GM21360 (cell line): ENCODE results near the gene WNT5A.
"Not testable (repeated sequence)": the region's sequence is repeated elsewhere in the genome, so short reads cannot be mapped to it uniquely, and the experiment has no call there.

Source experiments
- ATAC-seq: cut with Tn5 transposase; IDR thresholded peaks from one replicate; pipeline ENCODE4 v1.9.1; 2021; ENCODE audit warnings: mild to moderate bottlenecking, moderate library complexity; ENCODE audit not compliant: unreplicated experiment

The WNT5A gene

GRCh38 chr3:55507808-55508207 is 20.7 kb upstream of the WNT5A start:
- ATAC-seq: no peak

DNA sequence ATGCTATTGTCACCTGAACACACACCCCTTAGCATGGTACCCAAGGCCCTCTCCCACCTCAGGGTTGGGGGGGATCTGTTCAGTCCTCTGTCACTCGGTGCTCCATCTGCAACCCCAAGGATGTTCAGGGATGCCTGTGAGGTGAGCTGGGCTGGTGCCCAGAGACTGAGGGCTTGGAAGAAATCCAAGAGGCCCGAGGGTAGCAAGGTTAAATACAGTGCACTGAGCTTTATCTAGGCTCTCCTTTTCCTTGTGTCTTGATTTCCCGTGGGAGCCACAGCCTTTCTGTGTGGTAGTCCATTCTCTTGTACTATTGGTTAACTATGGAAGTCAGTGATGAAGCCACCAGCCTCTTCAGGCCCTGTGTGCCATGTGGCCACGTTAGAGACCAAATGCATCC is 18.7 kb upstream of the WNT5A start:
- ATAC-seq: no peak

GRCh38 chr3:55505102-55505501 is 18.0 kb upstream of the WNT5A start:
- not testable (repeated sequence) for ATAC-seq

DNA sequence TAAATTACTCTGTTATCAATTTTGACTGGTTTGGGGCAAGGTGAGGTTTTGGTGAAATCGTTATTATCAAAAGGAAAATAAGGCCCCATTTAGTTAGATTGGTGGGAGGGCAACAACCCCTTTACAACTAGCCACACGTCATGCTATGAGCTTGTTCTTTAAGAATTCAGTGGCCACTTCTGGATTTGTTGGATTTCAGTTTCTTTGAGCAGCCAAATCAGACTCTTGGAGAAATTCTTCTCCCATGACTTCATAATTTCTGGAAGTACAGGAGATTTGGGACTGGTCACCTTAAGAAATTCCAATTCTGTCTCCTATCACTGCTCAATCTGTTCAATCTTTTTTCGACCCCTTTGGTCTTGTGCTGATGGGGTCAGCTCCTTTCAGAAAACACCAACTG is 14.8 kb upstream of the WNT5A start:
- no peak for ATAC-seq

DNA sequence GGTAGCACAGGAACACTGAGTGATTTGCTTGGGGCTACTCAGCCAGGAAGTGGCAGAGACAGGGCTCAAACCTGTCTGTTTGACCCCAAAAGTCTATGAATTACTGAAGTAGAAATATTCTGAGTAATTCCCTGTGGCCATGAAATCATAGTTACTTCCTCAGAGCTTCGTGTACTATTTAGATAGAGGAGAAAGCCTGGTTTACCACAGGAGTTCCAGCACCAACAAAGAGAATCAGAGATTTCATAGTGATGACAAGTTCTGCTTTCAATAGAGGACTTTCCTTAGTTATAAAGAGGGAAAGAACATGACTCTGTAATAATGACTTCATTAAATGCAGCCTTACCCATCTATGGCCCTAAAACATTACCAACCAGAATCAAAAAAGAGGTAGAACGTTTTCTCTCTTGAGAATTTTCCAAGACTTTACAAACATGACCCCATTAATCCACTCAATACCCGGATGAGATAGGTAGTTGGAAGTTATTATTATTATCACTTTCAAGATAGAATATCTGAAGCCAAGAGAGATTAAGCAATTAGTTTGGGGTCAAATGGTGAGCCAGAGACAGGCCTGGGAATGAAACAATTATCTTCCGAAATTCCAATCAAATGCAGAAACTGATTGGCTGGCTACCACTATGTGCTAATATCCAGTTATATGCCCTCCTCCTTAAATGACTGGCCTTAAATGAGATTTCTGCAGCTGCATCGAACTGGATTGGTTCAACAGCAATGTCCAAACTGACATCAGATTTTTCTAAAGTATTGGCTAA is 13.6 kb upstream of the WNT5A start:
- no peak for ATAC-seq

DNA sequence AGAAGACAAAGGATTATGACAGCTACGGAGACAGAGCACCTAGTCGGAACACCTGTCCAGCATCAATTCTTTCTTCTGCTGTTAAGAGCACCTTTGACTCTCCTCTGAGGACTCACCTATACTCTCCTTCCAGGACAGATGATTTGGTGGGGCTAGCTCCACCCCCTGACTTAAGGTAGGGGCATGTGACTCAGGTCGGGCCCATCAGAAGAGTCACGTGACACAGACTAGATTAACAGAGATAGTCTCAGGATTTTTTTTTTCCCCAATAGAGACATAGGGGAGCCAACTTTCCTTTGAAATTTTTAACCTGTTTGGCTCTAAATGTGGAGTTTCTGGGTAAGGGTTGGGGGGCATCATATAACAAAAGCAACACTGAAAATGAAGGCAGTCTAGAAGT is 11.4 kb upstream of the WNT5A start:
- no peak for ATAC-seq

GRCh38 chr3:55497250-55497649 is 10.1 kb upstream of the WNT5A start:
- no peak for ATAC-seq

DNA sequence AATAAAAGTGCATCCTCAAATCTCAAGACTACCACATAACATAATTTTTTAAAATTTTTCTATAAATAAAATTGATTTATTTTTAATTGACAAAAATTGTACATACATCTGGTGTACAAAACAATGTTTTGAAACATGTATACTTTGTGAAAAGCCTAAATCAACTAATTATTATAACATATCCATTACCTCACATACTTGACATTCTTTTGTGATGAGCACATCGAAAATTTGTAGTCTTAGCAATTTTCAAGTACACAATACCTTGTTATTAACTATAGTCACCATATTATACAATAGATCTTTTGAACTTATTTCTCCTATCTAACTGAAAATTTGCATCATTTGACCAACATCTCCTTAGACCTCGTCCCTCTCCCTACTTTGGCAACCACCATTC is 7.9 kb upstream of the WNT5A start:
- no peak for ATAC-seq

DNA sequence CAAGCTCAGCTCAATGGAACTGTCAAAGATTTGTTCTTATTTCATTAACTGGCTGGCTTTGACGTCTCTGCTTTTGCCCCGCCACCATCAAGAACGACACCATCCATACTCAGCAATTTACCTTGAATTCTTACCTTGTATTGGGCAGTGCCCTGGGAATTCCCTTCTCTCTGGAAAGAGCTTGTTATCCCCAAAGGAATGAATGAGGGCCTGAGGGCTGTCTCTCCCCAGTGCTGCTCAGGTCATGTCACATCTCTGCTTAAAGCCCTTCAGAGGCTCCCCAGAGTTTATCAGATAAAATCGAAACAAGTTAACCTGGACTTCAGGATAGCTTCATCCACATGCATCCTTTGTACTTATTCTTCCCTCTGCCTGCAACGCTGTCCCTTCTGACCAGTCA is 5.9 kb upstream of the WNT5A start:
- no peak for ATAC-seq

GRCh38 chr3:55491296-55491816 is 4.2 kb upstream of the WNT5A start:
- no peak for ATAC-seq

DNA sequence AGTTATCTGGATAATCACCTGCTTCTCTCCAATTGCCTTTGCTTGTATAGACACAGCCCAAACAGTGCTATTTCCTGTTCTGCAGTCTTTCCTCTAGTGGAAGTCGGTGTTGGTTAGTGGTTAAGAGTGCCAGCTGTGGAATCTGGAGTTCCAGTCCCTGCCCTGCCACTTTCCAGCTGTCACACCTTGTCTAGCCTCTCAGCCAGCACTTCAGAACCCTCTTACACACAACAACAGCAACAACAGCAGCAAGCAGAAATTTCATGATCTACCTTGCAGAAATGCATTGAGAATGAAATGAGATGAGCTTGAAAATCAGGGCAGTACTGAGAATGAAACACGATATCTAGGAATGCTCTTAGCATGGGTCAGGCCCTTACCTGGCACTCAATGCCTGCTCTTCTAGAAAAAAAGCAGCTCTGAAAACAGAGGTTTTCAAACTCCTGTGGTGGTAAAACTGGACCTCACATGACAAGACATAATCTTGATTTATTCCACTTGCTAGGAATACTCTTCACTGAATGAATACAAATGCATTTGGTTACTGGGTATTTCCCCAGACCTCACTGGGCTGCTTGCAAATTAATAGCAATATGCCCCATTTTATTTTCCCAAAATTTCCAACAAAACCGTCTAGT is 3.3 kb upstream of the WNT5A start:
- ATAC-seq: no peak

DNA sequence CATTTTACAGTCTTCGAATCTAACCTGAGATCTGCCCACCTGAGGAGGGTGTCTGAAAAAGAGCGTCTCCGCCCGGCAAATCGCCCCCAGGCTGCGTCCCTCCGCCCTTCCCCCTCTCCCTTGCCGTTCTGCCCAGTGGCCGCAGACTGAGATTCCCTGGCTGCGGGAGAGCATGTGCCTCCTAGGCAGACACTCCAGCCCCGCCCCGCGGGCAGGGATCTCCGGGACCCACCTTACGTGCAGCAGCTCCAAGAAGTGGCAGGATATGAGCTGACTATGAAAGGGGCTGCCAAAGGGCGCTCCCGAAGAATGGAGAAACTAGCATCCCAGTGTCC is 2.7 kb upstream of the WNT5A start:
- ATAC-seq: no peak

DNA sequence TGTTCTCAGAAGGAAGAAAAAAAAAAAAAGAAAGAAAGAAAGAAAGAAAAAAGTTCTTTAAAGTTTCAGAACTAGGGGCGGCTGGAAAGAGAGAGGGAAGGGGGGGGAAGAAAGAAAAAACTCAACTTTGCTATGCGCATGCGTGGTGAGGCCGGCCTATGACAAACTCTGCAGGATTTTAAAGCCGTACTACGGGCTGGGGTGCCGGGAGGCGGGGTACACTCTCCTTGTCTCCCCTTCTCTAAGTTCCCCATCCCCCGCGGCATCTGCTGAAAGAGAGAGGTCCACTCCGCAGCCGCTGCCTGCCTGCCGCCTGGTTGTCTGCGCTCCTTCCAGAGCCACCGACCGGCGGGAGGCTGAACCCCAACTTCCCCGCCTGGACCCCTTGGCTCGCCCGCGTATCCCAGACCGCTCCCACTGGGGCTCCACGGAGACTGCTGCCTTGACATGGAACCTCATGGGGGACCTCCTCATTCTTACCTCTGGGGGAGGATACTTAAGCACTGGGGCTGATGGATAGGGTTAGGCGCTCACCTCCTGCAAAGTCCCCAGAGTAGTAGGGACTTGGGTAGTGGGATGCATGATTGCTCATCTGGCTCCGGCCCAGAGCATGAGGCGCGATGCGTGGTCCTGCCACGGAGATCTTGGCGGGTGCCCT is 1.4 kb upstream of the WNT5A start:
- peak; percentile 31 for ATAC-seq

GRCh38 chr3:55487381-55488241 is 505 bp upstream of the WNT5A start:
- ATAC-seq: no peak

DNA sequence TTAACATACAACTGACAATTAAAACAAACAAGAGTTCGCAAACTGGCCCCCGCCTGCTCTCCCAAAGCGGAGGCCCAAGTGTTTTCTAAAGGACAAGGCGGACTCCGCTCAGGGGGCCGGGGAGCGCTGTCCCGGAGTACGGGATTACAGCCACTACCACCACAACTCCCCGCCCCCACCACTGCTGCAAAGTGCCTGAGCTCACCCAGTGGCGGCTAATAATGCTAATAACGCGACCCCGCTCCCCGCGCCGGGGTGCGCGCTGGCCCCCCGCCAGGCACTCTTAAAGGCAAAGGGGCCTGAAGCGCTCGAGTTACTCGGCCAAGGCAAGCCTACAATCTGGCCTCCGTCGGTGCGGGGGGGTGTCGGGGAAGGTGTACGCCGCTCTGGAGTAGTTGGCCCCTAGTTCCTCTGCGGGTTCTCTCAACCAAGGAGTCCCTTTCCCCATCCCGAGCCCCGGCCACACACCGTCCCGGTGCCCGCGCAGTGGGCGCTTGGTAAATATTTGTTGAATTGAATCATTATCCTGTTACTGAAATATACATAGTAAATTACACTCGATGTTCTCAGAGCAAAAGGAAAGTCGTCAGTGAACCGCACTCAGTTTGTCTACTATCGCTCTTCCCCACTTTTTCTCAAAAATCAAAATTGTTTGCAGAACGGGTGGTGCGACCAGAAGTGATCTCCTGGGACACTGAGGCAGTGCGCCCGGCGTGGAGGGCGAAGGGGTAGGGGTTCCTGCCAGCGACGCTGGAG is 827 bp downstream of the WNT5A start:
- no peak for ATAC-seq

GRCh38 chr3:55484801-55485791 is 2.0 kb downstream of the WNT5A start:
- peak; percentile 53 for ATAC-seq

GRCh38 chr3:55484191-55484689 is 2.9 kb downstream of the WNT5A start:
- ATAC-seq: no peak

- ATAC-seq: no peak
These were observed 3.7 kb downstream of the WNT5A start for GRCh38 chr3:55483196-55484095.
